HS-27A (cell line): ENCODE data around the gene NPC1L1.

Source experiments
- DNase-seq: peaks from one replicate; pipeline ENCODE4 v3.0.0-alpha.2; 2012; ENCODE audit warnings: low read depth, missing footprints

Gene NPC1L1

GRCh38 chr7:44471850-44472249 lies 69.3 kb downstream of the NPC1L1 start:
- DNase-seq, result no peak

- no peak for DNase-seq
Observed at GRCh38 chr7:44471436-44471835, 69.7 kb downstream of the NPC1L1 start.

- DNase-seq, result no peak
Observed at GRCh38 chr7:44470628-44471245, 70.4 kb downstream of the NPC1L1 start.

GRCh38 chr7:44470135-44470479 lies 71.0 kb downstream of the NPC1L1 start:
- no peak for DNase-seq

DNA sequence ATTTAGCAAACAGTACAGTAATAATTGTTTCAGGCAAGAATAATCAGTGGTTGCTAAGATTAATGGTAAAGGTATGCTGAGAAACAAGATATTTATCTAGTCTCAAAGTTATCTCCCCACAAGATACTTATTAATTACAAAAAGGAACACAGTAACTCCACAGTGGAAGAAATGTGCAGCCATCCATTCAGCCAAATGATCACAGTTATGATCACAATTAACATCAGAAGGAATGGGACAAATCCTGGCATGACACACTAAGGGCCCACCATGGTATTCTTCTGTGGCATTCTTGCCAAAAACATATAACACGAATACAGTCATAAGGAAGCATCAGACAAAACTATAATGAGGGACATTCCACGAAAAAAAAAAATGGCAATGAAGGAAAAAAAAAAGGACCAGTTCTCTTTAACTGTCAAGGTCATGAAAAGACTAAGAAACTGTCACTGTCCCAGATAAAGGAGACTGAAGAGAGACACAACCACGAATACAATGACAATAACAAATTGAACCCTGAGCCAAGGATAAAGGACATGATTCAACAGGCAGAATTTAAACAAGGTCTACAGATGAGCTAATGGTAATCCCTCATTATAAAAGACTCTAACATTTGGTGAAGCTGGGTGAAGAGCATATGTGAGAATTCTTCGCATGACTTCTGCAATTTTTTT lies 71.5 kb downstream of the NPC1L1 start:
- DNase-seq, result no peak

DNA sequence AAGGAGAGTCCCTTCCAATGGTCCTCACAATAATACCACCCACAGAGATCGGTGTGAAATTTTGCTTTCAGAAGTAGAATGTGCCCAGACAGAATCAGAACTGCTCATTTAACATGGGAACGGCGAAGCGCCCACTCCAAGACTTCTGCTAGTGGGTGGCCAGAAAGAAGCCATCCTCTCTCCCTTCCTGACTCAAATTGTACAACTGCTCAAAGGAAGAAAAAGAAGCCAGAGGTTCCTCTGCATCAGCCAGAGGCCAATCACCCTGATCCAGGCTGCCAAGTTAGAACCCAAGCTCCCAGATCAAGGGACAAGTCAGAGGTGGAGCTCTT lies 73.9 kb downstream of the NPC1L1 start:
- no peak for DNase-seq

DNA sequence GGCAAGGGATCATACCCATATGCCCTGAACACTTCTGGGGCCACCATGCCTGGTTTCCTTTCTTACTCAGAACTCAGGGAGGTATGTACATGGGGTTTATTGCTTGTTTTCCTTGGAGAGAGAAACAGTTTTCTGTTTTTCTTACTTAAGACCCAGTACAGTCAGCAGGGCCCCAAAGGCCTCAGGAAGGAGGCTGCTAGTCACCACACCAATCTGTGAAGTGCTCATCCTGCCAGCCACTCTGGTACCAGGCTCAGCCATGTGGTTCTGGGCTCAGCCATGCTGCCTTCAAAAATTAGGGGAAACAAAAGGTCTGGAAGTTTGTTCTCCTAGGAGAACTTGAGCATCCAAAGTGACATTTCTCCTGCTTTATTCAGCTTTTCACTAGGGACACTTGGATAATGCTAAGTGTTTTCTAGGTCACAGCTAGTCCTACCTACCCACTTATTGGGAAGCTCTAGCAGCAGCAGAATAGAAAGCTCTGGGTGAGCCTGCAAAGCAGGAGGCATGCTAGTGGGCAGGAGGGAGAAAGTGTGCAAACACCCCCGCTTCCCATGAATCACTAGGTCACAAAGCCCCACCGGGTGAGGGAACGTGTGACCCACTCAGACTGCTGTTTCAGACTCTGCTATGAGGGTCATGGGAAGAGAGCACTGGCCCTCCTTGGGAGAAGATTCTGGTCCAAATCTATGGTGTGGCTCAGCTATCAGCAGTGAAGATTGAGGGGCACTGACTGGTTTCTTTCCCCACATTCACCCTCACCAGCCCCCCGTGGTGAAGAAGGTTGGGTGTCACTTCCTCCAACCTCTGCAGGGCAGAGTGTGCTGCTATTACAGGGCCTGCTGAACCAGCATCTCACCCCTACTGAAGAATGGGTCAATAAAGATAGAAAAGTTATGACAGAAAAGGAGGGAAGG lies 74.6 kb downstream of the NPC1L1 start:
- no peak for DNase-seq

DNA sequence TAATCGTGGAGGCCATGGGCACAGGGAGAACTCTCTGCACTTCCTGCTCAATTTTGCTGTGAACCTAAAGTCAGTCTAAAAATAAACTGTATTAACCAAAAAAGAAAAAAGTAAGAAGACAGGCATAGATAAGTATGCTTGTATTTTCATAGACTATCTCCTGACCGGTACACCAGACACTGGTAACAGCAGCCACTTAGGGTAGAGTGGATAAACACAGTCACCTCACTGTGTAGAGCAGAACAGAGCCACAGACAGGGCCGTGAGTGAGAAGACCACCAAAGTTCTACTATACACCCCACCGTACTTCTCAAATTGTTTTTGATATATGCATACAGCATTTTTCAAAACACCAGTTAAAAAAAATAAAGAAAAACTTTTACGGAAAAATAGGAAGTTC lies 75.6 kb downstream of the NPC1L1 start:
- DNase-seq, result no peak

DNA sequence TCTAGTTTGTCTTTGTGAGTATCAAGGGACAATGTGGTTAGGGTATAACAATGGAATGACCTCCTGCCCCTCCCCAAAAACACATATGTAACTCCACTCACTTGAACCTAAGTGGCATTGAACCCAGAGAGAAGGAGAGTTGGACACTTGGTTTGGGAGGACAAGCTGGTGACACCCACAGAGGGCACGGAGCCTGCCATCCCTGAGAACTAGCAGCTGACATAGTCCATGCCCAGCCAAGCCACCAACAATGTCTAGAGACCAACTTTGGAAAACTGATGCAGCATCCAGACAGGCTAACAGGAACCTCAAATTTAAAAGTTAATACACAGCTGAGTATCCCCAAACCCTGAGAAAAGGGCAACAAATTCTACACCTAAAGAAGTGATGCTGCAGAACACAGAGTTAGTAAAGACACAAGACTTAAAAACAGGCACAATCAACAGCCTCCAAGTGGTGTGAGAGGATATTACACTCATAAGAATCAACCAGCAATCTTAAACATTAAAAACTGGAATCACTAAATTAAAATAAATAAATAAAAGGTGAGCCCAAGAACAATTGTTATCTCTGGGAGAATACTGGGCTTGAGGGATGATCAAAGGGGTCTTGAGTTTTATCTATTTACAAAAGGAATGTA lies 77.8 kb downstream of the NPC1L1 start:
- DNase-seq, result no peak
